Nephron (organoid): Measurements from ENCODE around the gene PPFIBP2.

Experiments used
- H3K27ac Mint-ChIP-seq, 3 experiments: 2 replicates each; pipeline ENCODE4 v1.8.0; 2020; ENCODE audit warnings: mixed read lengths in 3 of 3, mild to moderate bottlenecking in 2 of 3, moderate library complexity in 1 of 3
- H3K27me3 Mint-ChIP-seq: 2 replicates; pipeline ENCODE4 v1.8.0; 2021; ENCODE audit warnings: low read depth, mild to moderate bottlenecking, moderate library complexity, mixed read lengths
- H3K36me3 Mint-ChIP-seq: 2 replicates; pipeline ENCODE4 v1.8.0; 2020; ENCODE audit warnings: low read depth, mixed read lengths
- H3K4me1 Mint-ChIP-seq: 2 replicates; pipeline ENCODE4 v1.8.0; 2020; ENCODE audit warnings: mixed read lengths
- H3K4me3 Mint-ChIP-seq, 3 experiments: 2 replicates each; pipeline ENCODE4 v1.8.0; 2020; ENCODE audit warnings: mild to moderate bottlenecking in 3 of 3, mixed read lengths in 3 of 3, moderate library complexity in 2 of 3
- H3K9me3 Mint-ChIP-seq: 2 replicates; pipeline ENCODE4 v1.8.0; 2020; ENCODE audit warnings: mixed read lengths
- TF ChIP-seq, protein P1 (sequence below), 3 experiments: fragments of 200-600 bp; sonication (generic); IDR thresholded peaks; one replicate each; pipeline ENCODE4 v1.5.0; 2021; ENCODE audit warnings: antibody characterized with exemption in 3 of 3; ENCODE audit not compliant: unreplicated experiment in 3 of 3

PPFIBP2 gene

DNA sequence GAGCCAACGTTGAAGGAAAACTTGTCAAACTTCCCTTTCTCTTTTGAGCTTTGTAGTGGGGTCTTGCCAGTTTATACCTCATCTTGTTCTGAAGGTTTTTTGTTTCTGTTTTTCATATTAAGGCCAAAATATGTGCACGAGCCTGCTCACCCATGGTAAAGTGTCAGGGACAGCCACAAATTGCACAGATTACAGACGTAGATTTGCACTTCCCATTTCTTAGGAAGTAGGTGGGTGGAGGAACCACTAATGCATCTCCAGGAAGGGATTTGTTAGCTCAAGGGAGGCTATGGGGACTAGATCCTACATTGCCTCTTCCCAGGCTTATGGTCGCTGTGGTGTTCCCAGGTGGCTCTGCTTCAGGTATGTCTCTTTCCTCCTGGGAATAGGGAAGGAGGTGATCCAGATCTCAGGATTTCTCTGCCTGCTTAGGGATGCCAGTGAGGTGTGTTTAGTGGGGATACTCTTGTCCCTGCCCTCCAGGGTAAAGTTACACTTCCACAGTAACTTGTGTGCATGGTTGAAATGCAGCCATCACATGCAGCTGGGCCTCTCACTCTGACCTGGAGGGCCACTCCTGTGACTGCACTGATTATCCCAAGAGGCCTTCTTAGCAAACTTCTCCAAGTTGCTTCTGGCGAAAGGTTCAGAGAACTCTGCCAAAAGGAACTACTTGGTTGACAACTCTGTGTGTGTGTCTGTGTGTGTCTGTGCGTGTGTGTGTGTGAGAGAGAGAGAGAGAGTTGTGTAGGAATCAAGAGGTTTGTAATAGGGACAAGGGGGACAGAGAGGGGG lies 9.8 kb downstream of the PPFIBP2 start:
- no peaks in the 10 kb centered on the region for H3K27me3 Mint-ChIP-seq
- no peaks in the 10 kb centered on the region for H3K36me3 Mint-ChIP-seq
- TF ChIP-seq, protein P1, sequence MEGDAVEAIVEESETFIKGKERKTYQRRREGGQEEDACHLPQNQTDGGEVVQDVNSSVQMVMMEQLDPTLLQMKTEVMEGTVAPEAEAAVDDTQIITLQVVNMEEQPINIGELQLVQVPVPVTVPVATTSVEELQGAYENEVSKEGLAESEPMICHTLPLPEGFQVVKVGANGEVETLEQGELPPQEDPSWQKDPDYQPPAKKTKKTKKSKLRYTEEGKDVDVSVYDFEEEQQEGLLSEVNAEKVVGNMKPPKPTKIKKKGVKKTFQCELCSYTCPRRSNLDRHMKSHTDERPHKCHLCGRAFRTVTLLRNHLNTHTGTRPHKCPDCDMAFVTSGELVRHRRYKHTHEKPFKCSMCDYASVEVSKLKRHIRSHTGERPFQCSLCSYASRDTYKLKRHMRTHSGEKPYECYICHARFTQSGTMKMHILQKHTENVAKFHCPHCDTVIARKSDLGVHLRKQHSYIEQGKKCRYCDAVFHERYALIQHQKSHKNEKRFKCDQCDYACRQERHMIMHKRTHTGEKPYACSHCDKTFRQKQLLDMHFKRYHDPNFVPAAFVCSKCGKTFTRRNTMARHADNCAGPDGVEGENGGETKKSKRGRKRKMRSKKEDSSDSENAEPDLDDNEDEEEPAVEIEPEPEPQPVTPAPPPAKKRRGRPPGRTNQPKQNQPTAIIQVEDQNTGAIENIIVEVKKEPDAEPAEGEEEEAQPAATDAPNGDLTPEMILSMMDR (IDR thresholded peaks at IDR 0.05; ENCODE audit: unreplicated experiment in 3 of 3) = no peak
- H3K4me3 Mint-ChIP-seq = no peak overlapping the region
- H3K9me3 Mint-ChIP-seq = no peaks in the 10 kb centered on the region
- H3K27ac Mint-ChIP-seq = peak overlapping the region in 2 of 3 experiments; percentile 10 to 28
- peaks cover 17% of the 10 kb centered on the region for H3K4me1 Mint-ChIP-seq

DNA sequence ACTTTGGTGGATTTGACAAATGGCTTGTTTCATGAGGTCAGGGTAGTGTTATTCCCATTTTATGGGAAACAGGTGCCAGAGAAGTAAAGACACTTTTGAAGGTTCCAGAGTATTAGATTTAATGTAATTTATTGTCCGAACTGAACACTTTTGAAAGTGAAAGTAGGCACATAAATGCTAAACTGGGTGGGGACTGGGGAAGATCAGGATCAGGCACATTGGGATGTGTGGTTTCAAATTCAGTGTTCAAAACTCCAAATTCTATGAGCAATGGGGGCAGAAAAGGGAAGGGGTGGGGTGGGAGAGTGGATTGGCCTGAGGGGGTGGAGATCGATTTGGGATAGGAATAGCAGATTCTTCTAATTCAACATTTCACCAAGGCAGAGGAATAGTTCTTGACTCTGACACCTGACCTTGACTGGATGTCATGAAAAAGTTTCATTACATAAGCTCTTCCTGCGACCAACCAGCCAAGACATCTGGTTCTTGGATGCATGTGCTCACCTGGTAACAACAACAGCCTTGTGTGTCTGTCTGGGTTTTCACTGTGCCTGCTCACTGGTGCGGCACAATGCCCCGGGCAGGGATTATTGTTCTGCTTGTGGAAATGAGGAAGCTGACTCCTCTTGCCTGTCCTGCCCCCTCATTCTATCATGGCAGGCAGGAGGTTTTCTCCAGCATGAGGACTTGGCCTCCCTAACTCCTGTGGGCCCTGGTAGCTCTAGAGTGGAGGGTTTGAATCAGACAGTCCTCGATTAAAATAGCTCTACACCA lies 10.8 kb downstream of the PPFIBP2 start:
- TF ChIP-seq, protein P1 (IDR thresholded peaks at IDR 0.05; ENCODE audit: unreplicated experiment in 3 of 3) = no peak
- peak overlapping the region; percentile 10 to 89 (median 61) for H3K27ac Mint-ChIP-seq
- no peaks in the 10 kb centered on the region for H3K36me3 Mint-ChIP-seq
- peaks cover 17% of the 10 kb centered on the region for H3K4me1 Mint-ChIP-seq
- no peak overlapping the region for H3K4me3 Mint-ChIP-seq
- no peaks in the 10 kb centered on the region for H3K27me3 Mint-ChIP-seq
- no peaks in the 10 kb centered on the region for H3K9me3 Mint-ChIP-seq

DNA sequence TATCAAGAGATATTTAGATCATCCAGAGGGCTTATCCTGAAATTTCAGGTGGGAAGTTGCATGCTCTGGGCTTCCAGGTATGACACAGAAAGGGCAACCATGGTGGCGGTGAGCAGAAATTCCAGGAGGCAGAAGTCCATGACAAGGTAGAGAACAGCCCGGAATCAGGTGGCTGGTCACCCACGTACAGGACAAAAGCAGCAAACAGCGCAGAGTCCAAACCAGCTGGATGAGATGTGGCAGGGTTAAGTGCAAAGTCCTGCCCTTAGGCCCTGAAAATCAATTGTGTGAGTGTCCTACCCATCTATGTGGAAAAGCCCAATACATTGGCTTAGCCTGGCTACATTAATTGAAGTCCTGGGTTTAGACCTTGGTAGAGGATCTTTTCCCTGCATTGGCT lies 11.6 kb downstream of the PPFIBP2 start:
- no peak overlapping the region for H3K4me3 Mint-ChIP-seq
- H3K36me3 Mint-ChIP-seq = no peaks in the 10 kb centered on the region
- H3K27me3 Mint-ChIP-seq = peaks cover 6% of the 10 kb centered on the region
- H3K27ac Mint-ChIP-seq = peak overlapping the region in 1 of 3 experiments; percentile 29
- TF ChIP-seq, protein P1 (IDR thresholded peaks at IDR 0.05; ENCODE audit: unreplicated experiment in 3 of 3) = no peak
- H3K9me3 Mint-ChIP-seq = no peaks in the 10 kb centered on the region
- peaks cover 17% of the 10 kb centered on the region for H3K4me1 Mint-ChIP-seq

DNA sequence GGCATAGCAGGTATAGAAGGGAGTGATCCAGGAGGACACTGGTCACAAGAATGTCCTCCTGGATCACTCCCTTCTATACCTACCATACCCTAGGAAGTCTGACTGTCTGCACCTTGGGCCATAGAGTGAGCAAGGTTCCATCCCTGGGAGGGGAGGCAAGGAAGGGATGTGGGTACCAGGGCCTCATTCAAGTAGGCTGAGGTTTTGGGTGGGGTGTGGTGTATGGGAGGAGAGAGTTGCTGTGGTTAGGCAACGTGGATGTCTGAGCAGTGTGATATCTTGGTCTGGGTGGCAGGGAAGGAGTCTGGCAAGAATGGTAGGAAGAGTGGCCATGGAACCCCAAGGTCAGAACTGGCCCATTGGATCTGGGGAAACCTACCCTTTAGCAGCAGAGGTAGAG lies 13.2 kb downstream of the PPFIBP2 start:
- peaks cover 22% of the 10 kb centered on the region for H3K4me1 Mint-ChIP-seq
- TF ChIP-seq, protein P1 (IDR thresholded peaks at IDR 0.05; ENCODE audit: unreplicated experiment in 3 of 3) = no peak
- peaks cover 10% of the 10 kb centered on the region for H3K27me3 Mint-ChIP-seq
- H3K4me3 Mint-ChIP-seq = no peak overlapping the region
- H3K27ac Mint-ChIP-seq = no peak overlapping the region
- H3K9me3 Mint-ChIP-seq = no peaks in the 10 kb centered on the region
- H3K36me3 Mint-ChIP-seq = no peaks in the 10 kb centered on the region

DNA sequence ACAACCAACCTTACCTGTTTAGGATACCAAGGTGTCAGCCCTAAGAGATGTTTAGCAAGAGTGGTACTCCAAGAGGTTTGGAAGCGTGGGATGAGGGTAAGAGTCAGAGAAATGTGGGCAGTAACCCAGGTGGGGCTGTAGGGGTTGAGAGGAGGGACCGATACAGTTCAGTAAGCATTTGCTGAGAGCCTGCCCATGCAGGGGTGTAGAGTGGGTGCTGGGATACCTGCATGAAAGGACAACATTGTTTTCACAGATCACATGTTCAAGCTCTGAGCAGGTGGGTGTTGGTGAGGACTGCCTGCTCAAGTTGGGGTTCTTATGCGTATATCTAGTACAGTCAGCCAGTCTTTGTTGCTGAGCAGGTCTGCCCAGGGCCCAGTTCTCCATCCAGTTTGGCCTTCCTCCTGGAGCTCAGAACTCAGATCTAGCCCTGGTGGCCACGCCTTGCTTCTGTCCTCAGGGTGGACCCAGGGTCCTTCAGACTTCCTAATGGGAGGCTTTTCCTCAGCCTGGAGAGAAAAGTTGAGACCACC lies 14.8 kb downstream of the PPFIBP2 start:
- Mint-ChIP-seq H3K27me3 (peaks cover 10% of the 10 kb centered on the region), H3K9me3 (no peaks in the 10 kb centered on the region), H3K4me3 (no peak overlapping the region), H3K4me1 (peaks cover 30% of the 10 kb centered on the region), H3K36me3 (no peaks in the 10 kb centered on the region), H3K27ac (no peak overlapping the region)
- TF ChIP-seq, protein P1 (IDR thresholded peaks at IDR 0.05; ENCODE audit: unreplicated experiment in 3 of 3) = no peak
